H9 (cell line): ENCODE data around the gene DISP3. TPM values are rescaled to one million over a fixed set of nuclear protein-coding genes. Genes with fewer than 3 reads are reported as not detected.

Experiments
- DNase-seq: peaks from one replicate; pipeline ENCODE4 v3.0.0-alpha.2; 2017
- H2AFZ ChIP-seq: one replicate; pipeline ENCODE4 v1.6.1; 2013; ENCODE audit warnings: mild to moderate bottlenecking, low read length, control low read depth, moderate library complexity
- H2AK5ac ChIP-seq: 2 replicates; pipeline ENCODE4 v1.6.1; 2013; ENCODE audit warnings: low read length, control low read depth, mixed read lengths; ENCODE audit not compliant: insufficient read length
- H2BK120ac ChIP-seq: one replicate; pipeline ENCODE4 v1.6.1; 2013; ENCODE audit warnings: low read depth, mild to moderate bottlenecking, low read length, control low read depth, inconsistent platforms; ENCODE audit not compliant: poor library complexity, severe bottlenecking
- H2BK12ac ChIP-seq: 2 replicates; pipeline ENCODE4 v1.6.1; 2013; ENCODE audit warnings: low read length, control low read depth, mixed read lengths, low read depth; ENCODE audit not compliant: insufficient read length
- H2BK15ac ChIP-seq: 2 replicates; pipeline ENCODE4 v1.6.1; 2013; ENCODE audit warnings: low read depth, low read length, control low read depth
- H2BK20ac ChIP-seq: one replicate; pipeline ENCODE4 v1.6.1; 2013; ENCODE audit warnings: low read depth, mild to moderate bottlenecking, low read length, control low read depth, inconsistent platforms; ENCODE audit not compliant: poor library complexity, severe bottlenecking
- H2BK5ac ChIP-seq: 2 replicates; pipeline ENCODE4 v1.6.1; 2013; ENCODE audit warnings: low read length, control low read depth, mixed read lengths; ENCODE audit not compliant: insufficient read length
- H3K14ac ChIP-seq: 2 replicates; pipeline ENCODE4 v1.6.1; 2013; ENCODE audit warnings: low read length, control low read depth; ENCODE audit not compliant: insufficient read depth
- H3K18ac ChIP-seq: 2 replicates; pipeline ENCODE4 v1.6.1; 2013; ENCODE audit warnings: low read depth, mild to moderate bottlenecking, mixed read lengths, low read length, control low read depth; ENCODE audit not compliant: insufficient read length
- H3K23ac ChIP-seq: 2 replicates; pipeline ENCODE4 v1.6.1; 2013; ENCODE audit warnings: low read length, control low read depth, mixed read lengths, low read depth; ENCODE audit not compliant: insufficient read length
- H3K23me2 ChIP-seq: 2 replicates; pipeline ENCODE4 v1.6.1; 2013; ENCODE audit warnings: low read depth, mild to moderate bottlenecking, mixed read lengths, low read length, control low read depth; ENCODE audit not compliant: insufficient read length, poor library complexity, severe bottlenecking
- H3K27ac ChIP-seq: 2 replicates; pipeline ENCODE4 v1.5.1; 2013; ENCODE audit warnings: low read length, control low read depth, mixed read lengths, low read depth; ENCODE audit not compliant: insufficient read length
- H3K27me3 ChIP-seq: 2 replicates; pipeline ENCODE4 v1.6.1; 2013; ENCODE audit warnings: low read length, control low read depth, inconsistent platforms; ENCODE audit not compliant: insufficient read depth
- H3K4ac ChIP-seq: 2 replicates; pipeline ENCODE4 v1.6.1; 2013; ENCODE audit warnings: low read depth, mild to moderate bottlenecking, control low read depth, inconsistent platforms, low read length, moderate library complexity
- H3K4me1 ChIP-seq: 2 replicates; pipeline ENCODE4 v1.6.1; 2013; ENCODE audit warnings: low read length, control low read depth, inconsistent platforms; ENCODE audit not compliant: insufficient read depth
- H3K4me2 ChIP-seq: 2 replicates; pipeline ENCODE4 v1.6.1; 2013; ENCODE audit warnings: low read length, control low read depth, mixed read lengths; ENCODE audit not compliant: insufficient read length, insufficient read depth
- H3K56ac ChIP-seq: 2 replicates; pipeline ENCODE4 v1.6.1; 2013; ENCODE audit warnings: low read depth, mild to moderate bottlenecking, mixed read lengths, low read length, control low read depth; ENCODE audit not compliant: insufficient read length
- H3K79me1 ChIP-seq: 2 replicates; pipeline ENCODE4 v1.6.1; 2013; ENCODE audit warnings: low read depth, mild to moderate bottlenecking, moderate library complexity, low read length, control low read depth, inconsistent platforms; ENCODE audit not compliant: insufficient read depth, poor library complexity, severe bottlenecking
- H3K79me2 ChIP-seq: 2 replicates; pipeline ENCODE4 v1.6.1; 2013; ENCODE audit warnings: low read length, control low read depth, inconsistent platforms; ENCODE audit not compliant: insufficient read depth
- H3K9ac ChIP-seq: 2 replicates; pipeline ENCODE4 v1.6.1; 2013; ENCODE audit warnings: low read length, control low read depth, mixed read lengths; ENCODE audit not compliant: insufficient read length; ENCODE audit errors: extremely low read depth
- H3K9me3 ChIP-seq: one replicate; pipeline ENCODE4 v1.6.1; 2013; ENCODE audit warnings: low read depth, low read length, inconsistent platforms; ENCODE audit not compliant: control insufficient read depth
- H3T11ph ChIP-seq: one replicate; pipeline ENCODE4 v1.6.1; 2013; ENCODE audit warnings: mild to moderate bottlenecking, low read length, control low read depth, inconsistent platforms
- H4K20me1 ChIP-seq: one replicate; pipeline ENCODE4 v1.6.1; 2013; ENCODE audit not compliant: control insufficient read depth, insufficient read length, insufficient read depth
- H4K5ac ChIP-seq: 2 replicates; pipeline ENCODE4 v1.6.1; 2013; ENCODE audit warnings: low read depth, mild to moderate bottlenecking, mixed read lengths, low read length, control low read depth; ENCODE audit not compliant: insufficient read length
- H4K8ac ChIP-seq: replicated peaks from 2 replicates; pipeline ENCODE4 v1.6.1; 2013; ENCODE audit warnings: low read length, control low read depth, mixed read lengths, low read depth; ENCODE audit not compliant: insufficient read length
- H4K91ac ChIP-seq: 2 replicates; pipeline ENCODE4 v1.6.1; 2013; ENCODE audit warnings: low read depth, mild to moderate bottlenecking, moderate library complexity, mixed read lengths, low read length, control low read depth; ENCODE audit not compliant: insufficient read length
- H3K27ac Mint-ChIP-seq, 3 experiments: 2 replicates in 2 of 3; 3 replicates in 1 of 3; pipeline ENCODE4 v1.8.0; 2020 to 2021; ENCODE audit warnings: mixed read lengths in 3 of 3, mild to moderate bottlenecking in 1 of 3, moderate library complexity in 1 of 3
- H3K27me3 Mint-ChIP-seq: 2 replicates; pipeline ENCODE4 v1.8.0; 2021; ENCODE audit warnings: low read depth, mild to moderate bottlenecking, moderate library complexity, mixed read lengths
- H3K36me3 Mint-ChIP-seq, 3 experiments: 2 replicates in 2 of 3; 3 replicates in 1 of 3; pipeline ENCODE4 v1.8.0; 2020 to 2021; ENCODE audit warnings: low read depth in 3 of 3, mixed read lengths in 3 of 3; ENCODE audit not compliant: insufficient read depth in 1 of 3
- H3K4me1 Mint-ChIP-seq, 2 experiments: 2 replicates each; pipeline ENCODE4 v1.8.0; 2020; ENCODE audit warnings: mixed read lengths in 2 of 2
- H3K4me3 Mint-ChIP-seq, 2 experiments: 2 replicates in 1 of 2; 3 replicates in 1 of 2; pipeline ENCODE4 v1.8.0; 2020 to 2021; ENCODE audit warnings: mild to moderate bottlenecking in 2 of 2, mixed read lengths in 2 of 2, moderate library complexity in 1 of 2
- H3K9me3 Mint-ChIP-seq, 2 experiments: 2 replicates in 1 of 2; 3 replicates in 1 of 2; pipeline ENCODE4 v1.8.0; 2020; ENCODE audit warnings: mild to moderate bottlenecking in 2 of 2, mixed read lengths in 2 of 2, moderate library complexity in 1 of 2
- CTCF ChIP-seq: fragments of 200-600 bp; sonication (generic); conservative IDR thresholded peaks from 3 replicates; pipeline ENCODE4 v1.8.0; 2021; ENCODE audit warnings: antibody characterized with exemption, mild to moderate bottlenecking
- WGBS: extraction: QIAGEN DNeasy Blood & Tissue Kit; methylation state at CpG from one replicate; pipeline ENCODE4 v1.1.7; 2013; ENCODE audit warnings: missing lambda C conversion rate, low lambda C conversion rate, mixed read lengths; ENCODE audit not compliant: insufficient read length; ENCODE audit errors: extremely low coverage; 5-methylcytosine and 5-hydroxymethylcytosine counted together
- total RNA-seq: library from RNA; stranded (reverse); gene quantifications from 2 replicates; pipeline ENCODE4 v1.2.1, GENCODE V29; 2021

The DISP3 gene
- total RNA-seq, 1 experiment from 2014 or later: 3.5 TPM

- Histone ChIP-seq H3K4me2 (no peak overlapping the region), H4K91ac (no peak overlapping the region), H2BK12ac (no peak overlapping the region), H3K23me2 (no peaks in the 10 kb centered on the region), H3K14ac (no peak overlapping the region; the same call in 1 of the 2 replicates), H3K9me3 (no peaks in the 10 kb centered on the region), H2AFZ (no peak overlapping the region), H3T11ph (no peak overlapping the region), H2BK5ac (no peak overlapping the region), H2AK5ac (no peak overlapping the region), H3K27me3 (no peaks in the 10 kb centered on the region), H2BK20ac (no peak overlapping the region), H3K79me2 (no peaks in the 10 kb centered on the region), H2BK120ac (no peak overlapping the region), H4K20me1 (no peaks in the 10 kb centered on the region), H3K23ac (no peak overlapping the region), H3K56ac (no peak overlapping the region), H2BK15ac (no peak overlapping the region), H3K4ac (no peak overlapping the region), H3K27ac (no peak overlapping the region), H3K79me1 (no peaks in the 10 kb centered on the region), H3K18ac (no peak overlapping the region), H3K9ac (no peak overlapping the region), H4K8ac (no peak overlapping the region), H3K4me1 (no peaks in the 10 kb centered on the region; the same call in 1 of the 2 replicates), H4K5ac (no peak overlapping the region)
- WGBS: no CpG with 5 or more reads among the region's 26 CpGs
- Mint-ChIP-seq H3K9me3 (no peaks in the 10 kb centered on the region; a peak in 1 of 5 replicates), H3K4me3 (no peak overlapping the region), H3K4me1 (peaks cover 9 to 15% of the 10 kb centered on the region in 2 experiments), H3K27ac (peak overlapping the region in 1 of 3 experiments; percentile 83; a peak in 2 of 7 replicates), H3K27me3 (no peaks in the 10 kb centered on the region), H3K36me3 (peaks cover 2 to 5% (median 2%) of the 10 kb centered on the region in 3 experiments; a peak in 2 of 7 replicates)
- TF ChIP-seq CTCF: no peak
- DNase-seq: no peak
Measured at GRCh38 chr1:11526071-11526895, 47.3 kb downstream of the DISP3 start.
